Mesenchymal stem cell (in vitro differentiated cells and primary cell): ENCODE data around the gene WSB2.
A peak's percentile ranks its signal among the peaks of the same experiment; 100 is the strongest.

ENCODE experiments used
- DNase-seq: peaks from one replicate; pipeline ENCODE4 v3.0.0-alpha.2; 2013
- H2AFZ ChIP-seq: one replicate; pipeline ENCODE4 v1.6.1; 2013; ENCODE audit warnings: low read depth, mild to moderate bottlenecking, control low read depth, inconsistent platforms, low read length, moderate library complexity
- H2AK5ac ChIP-seq: 2 replicates; pipeline ENCODE4 v1.6.1; 2013; ENCODE audit warnings: low read length, moderate library complexity, mild to moderate bottlenecking, inconsistent platforms; ENCODE audit not compliant: severe bottlenecking
- H2BK120ac ChIP-seq: one replicate; pipeline ENCODE4 v1.6.1; 2013; ENCODE audit warnings: low read depth, mild to moderate bottlenecking, inconsistent platforms, low read length, moderate library complexity
- H2BK12ac ChIP-seq, 2 experiments: one replicate each; pipeline ENCODE4 v1.6.1; 2013; ENCODE audit warnings: inconsistent platforms in 2 of 2, low read length in 2 of 2, mild to moderate bottlenecking in 2 of 2, moderate library complexity in 2 of 2, control low read depth in 1 of 2
- H2BK15ac ChIP-seq: one replicate; pipeline ENCODE4 v1.6.1; 2013; ENCODE audit warnings: mild to moderate bottlenecking, low read depth, inconsistent platforms; ENCODE audit not compliant: poor library complexity, severe bottlenecking
- H2BK5ac ChIP-seq: 2 replicates; pipeline ENCODE4 v1.6.1; 2013; ENCODE audit warnings: low read depth, mild to moderate bottlenecking, low read length, control low read depth, inconsistent platforms; ENCODE audit not compliant: poor library complexity, severe bottlenecking
- H3K14ac ChIP-seq, 2 experiments: one replicate each; pipeline ENCODE4 v1.6.1; 2013; ENCODE audit warnings: inconsistent platforms in 2 of 2, low read length in 2 of 2, control low read depth in 1 of 2, mild to moderate bottlenecking in 1 of 2, moderate library complexity in 1 of 2
- H3K18ac ChIP-seq, 2 experiments: one replicate each; pipeline ENCODE4 v1.6.1; 2013; ENCODE audit warnings: inconsistent platforms in 2 of 2, low read length in 2 of 2, control low read depth in 1 of 2, low read depth in 1 of 2, mild to moderate bottlenecking in 1 of 2
- H3K23ac ChIP-seq, 2 experiments: one replicate each; pipeline ENCODE4 v1.6.1; 2013; ENCODE audit warnings: inconsistent platforms in 2 of 2, low read length in 2 of 2, mild to moderate bottlenecking in 2 of 2, moderate library complexity in 2 of 2, control low read depth in 1 of 2
- H3K27ac ChIP-seq: 2 replicates; pipeline ENCODE4 v1.5.1; 2013; ENCODE audit warnings: mild to moderate bottlenecking, moderate library complexity, low read length, control low read depth, inconsistent platforms; ENCODE audit not compliant: poor library complexity, severe bottlenecking
- H3K27me3 ChIP-seq, 2 experiments: 2 replicates each; pipeline versions ENCODE4 v1.6.1 to v1.7.0; 2013; ENCODE audit warnings: low read length in 2 of 2, mild to moderate bottlenecking in 2 of 2, moderate library complexity in 2 of 2, control low read depth in 1 of 2, inconsistent platforms in 1 of 2; ENCODE audit not compliant: control insufficient read depth in 1 of 2, insufficient read depth in 1 of 2
- H3K36me3 ChIP-seq, 2 experiments: 2 replicates each; pipeline versions ENCODE4 v1.6.1 to v1.7.0; 2013; ENCODE audit warnings: low read length in 2 of 2, control low read depth in 1 of 2, inconsistent platforms in 1 of 2, low read depth in 1 of 2, mild to moderate bottlenecking in 1 of 2; ENCODE audit not compliant: insufficient read depth in 2 of 2, control insufficient read depth in 1 of 2
- H3K4ac ChIP-seq, 2 experiments: one replicate each; pipeline ENCODE4 v1.6.1; 2013; ENCODE audit warnings: inconsistent platforms in 2 of 2, low read length in 2 of 2, mild to moderate bottlenecking in 2 of 2, moderate library complexity in 2 of 2, control low read depth in 1 of 2, low read depth in 1 of 2
- H3K4me1 ChIP-seq: 2 replicates; pipeline ENCODE4 v1.6.1; 2013; ENCODE audit warnings: low read depth, low read length, control low read depth; ENCODE audit not compliant: control insufficient read depth, insufficient read depth
- H3K4me2 ChIP-seq: 2 replicates; pipeline ENCODE4 v1.6.1; 2013; ENCODE audit warnings: low read length, mild to moderate bottlenecking, inconsistent platforms; ENCODE audit not compliant: poor library complexity, severe bottlenecking
- H3K4me3 ChIP-seq, 2 experiments: 2 replicates each; pipeline versions ENCODE4 v1.5.1 to v1.7.0; 2013; ENCODE audit warnings: low read length in 2 of 2, mild to moderate bottlenecking in 2 of 2, control low read depth in 1 of 2, low read depth in 1 of 2; ENCODE audit not compliant: insufficient read depth in 1 of 2
- H3K79me1 ChIP-seq: replicated peaks from 2 replicates; pipeline ENCODE4 v1.6.1; 2013; ENCODE audit warnings: mild to moderate bottlenecking, control low read depth, low read length, inconsistent platforms; ENCODE audit not compliant: poor library complexity, severe bottlenecking
- H3K9ac ChIP-seq: 2 replicates; pipeline ENCODE4 v1.7.0; 2013; ENCODE audit warnings: mild to moderate bottlenecking, low read length, moderate library complexity
- H3K9me3 ChIP-seq: 2 replicates; pipeline ENCODE4 v1.7.0; 2013; ENCODE audit warnings: mild to moderate bottlenecking, low read length; ENCODE audit not compliant: control insufficient read depth
- H4K8ac ChIP-seq: one replicate; pipeline ENCODE4 v1.6.1; 2013; ENCODE audit warnings: inconsistent platforms, mild to moderate bottlenecking, low read length, moderate library complexity
- H4K91ac ChIP-seq: one replicate; pipeline ENCODE4 v1.6.1; 2013; ENCODE audit warnings: mild to moderate bottlenecking, low read length, inconsistent platforms
- WGBS: methylation state at CpG from one replicate; pipeline ENCODE4 v1.1.7; 2013; ENCODE audit warnings: mixed read lengths; 5-methylcytosine and 5-hydroxymethylcytosine counted together

WSB2 gene

GRCh38 chr12:118034429-118035189 is 26.4 kb downstream of the WSB2 start:
- no peaks in the 10 kb centered on the region for H3K9me3 ChIP-seq
- H3K23ac ChIP-seq: no peak overlapping the region
- 100% methylated on average over 1 of the region's 5 CpGs for WGBS

GRCh38 chr12:118033902-118034301 is 27.1 kb downstream of the WSB2 start:
- peak overlapping the region; percentile 47 for H3K9ac ChIP-seq

More at GRCh38 chr12:118034429-118035189, 26.4 kb downstream of the WSB2 start:
- Histone ChIP-seq H2BK12ac (no peak overlapping the region), H4K91ac (no peak overlapping the region), H3K27me3 (no peaks in the 10 kb centered on the region), H3K36me3 (peaks cover 51 to 98% of the 10 kb centered on the region in 2 experiments), H2BK15ac (no peak overlapping the region), H3K4ac (no peak overlapping the region), H4K8ac (no peak overlapping the region), H3K27ac (no peak overlapping the region), H2BK120ac (no peak overlapping the region), H2AFZ (no peak overlapping the region), H2BK5ac (no peak overlapping the region), H3K79me1 (peaks cover 24% of the 10 kb centered on the region), H3K4me2 (no peak overlapping the region), H3K14ac (no peak overlapping the region), H3K4me3 (peak overlapping the region in 1 of 2 experiments; percentile 51), H2AK5ac (no peak overlapping the region), H3K4me1 (no peaks in the 10 kb centered on the region), H3K18ac (no peak overlapping the region), H3K9ac (peak overlapping the region; percentile 47)
- peak; percentile 60 for DNase-seq

GRCh38 chr12:118033323-118033722 is 27.7 kb downstream of the WSB2 start:
- no peak overlapping the region for H2BK5ac ChIP-seq
- H3K4me3 ChIP-seq: peak overlapping the region in 1 of 2 experiments; percentile 51
- H4K91ac ChIP-seq: no peak overlapping the region
- no peak overlapping the region for H2AK5ac ChIP-seq
- no peak overlapping the region for H3K4me2 ChIP-seq
- peak overlapping the region; percentile 47 for H3K9ac ChIP-seq
- no peak overlapping the region for H2BK12ac ChIP-seq
- no peak for DNase-seq
- no peak overlapping the region for H3K23ac ChIP-seq
- peaks cover 55 to 98% of the 10 kb centered on the region in 2 experiments for H3K36me3 ChIP-seq
- no peak overlapping the region for H2BK120ac ChIP-seq
- H2AFZ ChIP-seq: no peak overlapping the region
- no peak overlapping the region for H2BK15ac ChIP-seq
- peaks cover 22% of the 10 kb centered on the region for H3K79me1 ChIP-seq
- H3K14ac ChIP-seq: no peak overlapping the region
- no peaks in the 10 kb centered on the region for H3K27me3 ChIP-seq
- H3K4me1 ChIP-seq: no peaks in the 10 kb centered on the region
- 94% methylated on average over 4 of the region's 5 CpGs for WGBS
- H3K4ac ChIP-seq: no peak overlapping the region
- H3K9me3 ChIP-seq: no peaks in the 10 kb centered on the region
- H3K27ac ChIP-seq: no peak overlapping the region
- no peak overlapping the region for H4K8ac ChIP-seq
- H3K18ac ChIP-seq: no peak overlapping the region

More at GRCh38 chr12:118033902-118034301, 27.1 kb downstream of the WSB2 start:
- H3K79me1 ChIP-seq: peaks cover 19% of the 10 kb centered on the region
- H3K4ac ChIP-seq: no peak overlapping the region
- H3K9me3 ChIP-seq: no peaks in the 10 kb centered on the region
- no peak overlapping the region for H2BK15ac ChIP-seq
- H2AFZ ChIP-seq: no peak overlapping the region
- WGBS: over 99% methylated on average over 5 of the region's 5 CpGs
- no peak for DNase-seq
- H3K4me1 ChIP-seq: no peaks in the 10 kb centered on the region
- H3K36me3 ChIP-seq: peaks cover 54 to 100% of the 10 kb centered on the region in 2 experiments
- H4K8ac ChIP-seq: no peak overlapping the region
- no peak overlapping the region for H3K27ac ChIP-seq
- H4K91ac ChIP-seq: no peak overlapping the region
- peak overlapping the region in 1 of 2 experiments; percentile 51 for H3K4me3 ChIP-seq
- H3K27me3 ChIP-seq: no peaks in the 10 kb centered on the region
- H3K14ac ChIP-seq: no peak overlapping the region
- H2AK5ac ChIP-seq: no peak overlapping the region
- no peak overlapping the region for H2BK12ac ChIP-seq
- H3K18ac ChIP-seq: no peak overlapping the region
- H3K23ac ChIP-seq: no peak overlapping the region
- H2BK5ac ChIP-seq: no peak overlapping the region
- H2BK120ac ChIP-seq: no peak overlapping the region
- H3K4me2 ChIP-seq: no peak overlapping the region

- Histone ChIP-seq H2BK15ac (no peak overlapping the region), H2AK5ac (no peak overlapping the region), H3K14ac (no peak overlapping the region), H3K27ac (no peak overlapping the region), H3K23ac (no peak overlapping the region), H3K36me3 (peaks cover 49 to 93% of the 10 kb centered on the region in 2 experiments), H3K4me2 (no peak overlapping the region), H4K91ac (peak overlapping the region; percentile 28), H3K18ac (no peak overlapping the region), H3K4me1 (no peaks in the 10 kb centered on the region), H2BK120ac (no peak overlapping the region), H2AFZ (no peak overlapping the region), H3K27me3 (no peaks in the 10 kb centered on the region), H3K79me1 (peaks cover 18% of the 10 kb centered on the region), H2BK5ac (no peak overlapping the region), H3K9me3 (no peaks in the 10 kb centered on the region), H3K9ac (no peak overlapping the region), H4K8ac (no peak overlapping the region), H3K4ac (no peak overlapping the region), H3K4me3 (no peak overlapping the region), H2BK12ac (no peak overlapping the region)
- WGBS: 97% methylated on average over 6 of the region's 7 CpGs
- DNase-seq: no peak
Observed at GRCh38 chr12:118032188-118032587, 28.8 kb downstream of the WSB2 start.
